ENCODE data around the gene DISP2. TPM values are rescaled to one million over a fixed set of nuclear protein-coding genes. Genes with fewer than 3 reads are reported as not detected.

Gene DISP2
- total RNA-seq, 1 donor from 2014 or later, result 0.28 TPM

DNA sequence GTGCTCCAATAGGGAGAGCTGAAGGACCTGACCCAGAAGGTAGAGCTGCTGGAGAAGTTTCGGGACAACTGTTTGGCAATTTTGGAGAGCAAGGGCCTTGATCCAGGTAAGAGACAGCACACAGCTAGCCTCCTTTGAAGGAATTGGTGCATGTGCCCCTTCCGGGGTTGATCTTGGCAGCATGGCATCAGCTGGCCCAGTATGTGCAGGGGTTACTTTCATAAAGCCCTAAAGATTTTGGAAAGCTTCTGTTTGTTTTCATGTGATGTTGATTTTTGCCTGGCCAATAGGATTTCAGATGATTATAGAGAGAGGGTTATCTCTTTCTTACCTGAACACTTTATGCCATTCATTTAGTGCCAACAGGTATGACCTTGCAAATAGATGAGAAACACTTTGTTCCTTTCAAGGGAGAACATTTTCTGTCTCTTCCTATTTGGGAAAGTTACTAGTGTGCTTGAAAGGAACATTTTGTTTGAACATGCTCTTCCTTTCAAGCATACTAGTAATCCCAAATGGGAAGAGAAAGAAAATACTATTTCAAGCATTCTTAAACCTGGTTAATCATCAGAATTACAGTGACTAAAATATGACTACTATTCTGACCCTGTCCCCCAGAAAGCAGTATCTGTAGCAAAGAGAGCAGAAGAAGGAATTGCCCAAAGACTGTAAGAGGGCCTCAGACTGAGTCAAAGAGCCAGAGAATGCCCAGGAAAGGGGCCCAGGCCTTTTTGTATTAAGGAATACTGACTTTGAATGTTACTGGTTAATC, 32.0 kb downstream of the DISP2 start:
- ATAC-seq, result no peak

DNA sequence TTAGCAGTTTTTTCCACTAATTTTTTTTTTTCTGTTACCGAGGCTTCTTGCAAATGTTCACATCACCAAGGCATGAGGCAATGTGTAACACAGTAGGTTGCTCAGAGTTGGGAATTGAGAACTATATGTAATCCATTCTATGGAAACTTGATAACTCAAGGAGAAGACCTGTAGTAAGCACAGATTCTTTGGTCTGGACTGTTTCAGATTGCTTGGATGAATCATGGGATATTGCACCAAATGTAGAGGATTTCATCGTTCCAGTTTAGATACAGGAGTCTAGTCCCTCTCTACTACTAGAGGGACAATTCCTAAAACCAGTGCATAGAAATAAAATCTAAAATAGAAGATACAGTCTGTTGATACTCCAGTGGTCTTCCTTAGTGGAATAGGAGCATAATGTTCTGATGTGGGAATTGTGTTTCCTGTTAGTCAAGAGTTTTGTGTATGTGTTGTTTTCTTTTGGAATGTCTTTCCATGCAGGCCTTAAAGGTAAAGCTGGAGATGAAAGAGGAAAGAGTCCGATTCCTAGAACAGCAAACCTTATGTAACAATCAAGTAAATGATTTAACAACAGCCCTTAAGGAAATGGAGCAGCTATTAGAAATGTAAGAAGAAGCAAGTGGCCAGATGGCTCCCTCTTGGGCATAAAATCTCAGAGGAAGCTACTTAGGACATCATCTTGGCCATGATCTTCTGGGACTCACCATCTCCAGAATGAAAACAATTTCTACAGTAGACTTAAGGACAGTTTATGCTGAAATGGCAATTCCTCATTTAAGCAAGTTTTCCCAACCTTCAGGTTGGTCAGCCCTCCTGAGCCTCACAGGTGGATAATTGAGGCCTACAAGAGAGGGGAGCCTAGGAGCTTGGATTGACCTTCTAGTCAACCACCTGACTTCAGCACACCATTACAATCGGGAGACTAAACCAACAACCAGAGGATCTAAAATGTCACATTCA, 35.2 kb downstream of the DISP2 start:
- ATAC-seq, result no peak

DNA sequence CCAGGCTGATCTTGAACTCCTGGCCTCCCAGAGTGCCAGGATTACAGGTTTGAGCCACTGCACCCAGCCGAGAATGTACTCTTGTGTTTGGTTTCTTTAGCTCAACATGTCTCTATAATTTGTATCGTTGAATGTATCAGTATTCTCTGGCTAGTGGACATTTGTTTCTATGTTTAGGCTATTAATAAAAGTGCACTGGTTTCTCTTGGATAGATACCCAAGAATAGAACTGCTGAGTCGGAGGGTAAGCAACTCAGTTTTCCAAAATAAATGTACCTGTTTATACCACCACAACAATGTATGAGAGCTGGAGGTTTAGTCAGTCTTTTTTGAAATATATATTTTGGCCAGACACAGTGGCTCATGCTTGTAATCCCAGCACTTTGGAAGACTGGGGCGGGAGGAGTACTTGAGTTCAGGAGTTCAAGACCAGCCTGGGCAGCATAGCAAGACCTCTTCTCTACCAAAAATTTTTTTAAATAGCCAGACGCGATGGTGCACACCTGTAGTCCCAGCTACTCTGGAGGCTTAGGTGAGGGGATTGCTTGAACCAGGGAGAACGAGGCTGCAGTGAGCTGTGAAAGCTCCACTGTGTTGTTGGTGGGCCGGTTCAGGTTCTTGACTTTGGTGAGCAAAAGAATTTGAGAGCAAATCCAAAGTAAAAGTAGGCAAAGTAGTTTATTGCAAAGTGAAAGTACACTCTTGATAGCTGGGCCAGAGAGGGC, 39.8 kb downstream of the DISP2 start:
- ATAC-seq, result no peak

DNA sequence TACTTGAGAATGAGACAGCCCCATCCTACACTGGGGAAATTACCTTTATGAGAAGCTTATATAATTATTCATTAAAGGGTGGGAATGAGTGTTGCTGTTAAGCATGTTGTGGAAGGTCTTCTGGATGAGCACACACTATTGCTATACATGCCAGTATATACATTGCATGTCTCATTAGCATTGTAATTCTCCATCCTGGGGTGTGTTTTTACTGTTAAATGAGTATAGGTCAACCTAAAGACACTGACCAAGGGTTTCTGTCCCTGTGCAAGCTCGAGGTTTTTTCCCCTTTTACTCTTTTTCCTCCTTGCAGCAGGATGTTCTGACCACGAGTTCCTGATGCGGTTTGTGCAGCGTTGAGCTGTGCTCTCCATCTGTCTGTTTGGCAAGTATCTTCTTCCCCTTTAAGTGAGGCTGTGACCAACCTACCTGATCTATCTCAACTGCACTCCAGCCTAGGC, 40.4 kb downstream of the DISP2 start:
- peak; percentile 49 for ATAC-seq

DNA sequence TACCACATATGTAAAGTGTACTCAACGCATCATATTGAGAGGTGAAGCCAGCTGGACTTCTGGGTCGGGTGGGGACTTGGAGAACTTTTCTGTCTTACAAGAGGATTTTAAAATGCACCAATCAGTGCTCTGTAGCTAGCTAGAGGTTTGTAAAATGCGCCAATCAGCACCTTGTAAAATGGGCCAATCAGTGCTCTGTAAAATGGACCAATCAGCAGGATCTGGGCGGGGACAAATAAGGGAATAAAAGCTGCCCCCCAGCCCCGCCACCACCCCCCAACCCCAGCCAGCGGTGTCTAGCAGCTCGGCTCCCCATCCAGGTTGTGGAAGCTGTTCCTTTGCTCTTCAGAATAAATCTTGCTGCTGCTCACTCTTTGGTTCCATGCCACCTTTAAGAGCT, 41.4 kb downstream of the DISP2 start:
- no peak for ATAC-seq

DNA sequence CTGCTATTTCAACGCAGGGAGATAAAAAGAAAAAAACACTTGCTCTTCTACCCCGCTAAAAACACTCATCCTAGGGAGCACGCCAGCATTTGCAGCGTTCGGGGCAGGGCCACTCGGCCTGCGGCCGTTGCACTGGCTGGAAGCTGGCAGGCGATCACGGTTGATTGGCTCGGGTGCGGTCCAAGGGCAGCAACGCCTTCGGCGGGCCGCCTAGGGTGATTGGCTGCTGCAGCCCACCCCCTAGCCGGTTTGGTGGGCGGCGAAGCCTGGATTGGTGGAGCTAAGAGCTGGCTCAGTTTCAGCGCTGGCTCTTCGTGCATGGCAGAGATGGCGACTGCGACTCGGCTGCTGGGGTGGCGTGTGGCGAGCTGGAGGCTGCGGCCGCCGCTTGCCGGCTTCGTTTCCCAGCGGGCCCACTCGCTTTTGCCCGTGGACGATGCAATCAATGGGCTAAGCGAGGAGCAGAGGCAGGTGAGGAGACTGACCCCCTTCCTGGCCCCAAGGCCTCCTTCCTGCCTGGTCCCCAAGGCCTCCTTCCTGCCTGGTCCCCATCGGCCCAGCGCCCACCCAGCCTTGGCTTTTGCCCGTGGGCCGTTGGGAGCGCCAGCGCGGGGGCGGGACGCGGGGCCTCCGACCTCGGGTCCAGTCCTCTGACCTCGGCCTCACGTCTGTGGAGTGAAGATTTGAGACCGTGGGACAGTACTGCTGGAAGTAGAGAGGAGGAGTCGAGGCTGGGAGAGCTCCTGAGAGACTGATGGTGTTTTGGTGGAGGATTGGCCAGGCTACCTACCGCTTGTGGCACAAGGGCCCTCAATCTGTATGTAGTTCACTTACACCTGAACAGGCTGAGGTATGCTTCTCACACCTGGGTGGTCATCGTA, 47.7 kb downstream of the DISP2 start, which contains the start of gene IVD:
IVD (plus strand) TSS at position 295 of the 881 bp plus-strand sequence; CDS start at position 328, 33 bp downstream.
- peak; percentile 96 for ATAC-seq

DNA sequence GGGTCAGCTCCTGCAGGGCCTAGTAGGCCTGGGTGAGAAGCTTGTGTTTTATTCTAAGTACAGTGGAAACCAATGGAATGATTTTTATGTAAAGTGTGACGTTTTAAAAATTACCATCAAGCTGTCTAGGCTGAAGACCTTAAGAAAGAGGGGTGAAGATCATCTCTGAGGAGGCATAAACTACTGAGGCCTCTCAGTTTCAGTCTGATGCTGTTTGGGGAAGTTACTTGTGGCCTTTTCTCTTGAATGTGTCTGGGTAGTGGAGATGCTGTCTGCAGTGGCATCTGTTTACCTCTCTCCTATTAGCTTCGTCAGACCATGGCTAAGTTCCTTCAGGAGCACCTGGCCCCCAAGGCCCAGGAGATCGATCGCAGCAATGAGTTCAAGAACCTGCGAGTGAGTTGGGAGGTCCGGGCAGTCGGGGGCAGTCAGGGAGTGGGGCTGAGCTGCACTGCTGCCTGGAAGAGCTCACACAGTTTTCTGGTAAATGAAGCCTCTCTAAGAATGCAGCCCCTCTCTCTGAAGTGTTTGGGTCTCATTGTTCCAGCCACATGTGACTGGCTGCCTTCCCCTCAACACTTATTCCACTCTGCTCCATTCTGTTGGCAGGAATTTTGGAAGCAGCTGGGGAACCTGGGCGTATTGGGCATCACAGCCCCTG, 49.4 kb downstream of the DISP2 start:
- no peak for ATAC-seq

DNA sequence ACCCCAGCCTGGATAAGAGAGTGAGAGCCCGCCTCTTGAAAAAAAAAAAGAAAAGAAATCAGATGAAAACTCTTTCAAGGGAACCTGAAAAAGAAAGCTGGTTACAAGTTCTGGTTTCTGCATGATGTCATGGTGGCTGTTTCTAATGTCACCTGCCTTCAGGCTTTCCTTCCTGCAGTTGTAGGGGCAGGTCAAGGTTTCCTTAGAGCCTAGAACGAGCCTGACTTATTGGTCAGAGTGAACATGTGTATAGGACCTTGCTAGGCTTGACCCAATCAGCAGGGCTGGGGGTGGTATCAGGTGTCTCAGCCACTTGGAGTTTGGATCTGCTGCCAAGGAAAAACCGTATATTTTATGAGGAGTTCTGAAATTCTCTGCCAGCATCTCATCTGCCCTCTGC, 51.3 kb downstream of the DISP2 start:
- ATAC-seq, result no peak

DNA sequence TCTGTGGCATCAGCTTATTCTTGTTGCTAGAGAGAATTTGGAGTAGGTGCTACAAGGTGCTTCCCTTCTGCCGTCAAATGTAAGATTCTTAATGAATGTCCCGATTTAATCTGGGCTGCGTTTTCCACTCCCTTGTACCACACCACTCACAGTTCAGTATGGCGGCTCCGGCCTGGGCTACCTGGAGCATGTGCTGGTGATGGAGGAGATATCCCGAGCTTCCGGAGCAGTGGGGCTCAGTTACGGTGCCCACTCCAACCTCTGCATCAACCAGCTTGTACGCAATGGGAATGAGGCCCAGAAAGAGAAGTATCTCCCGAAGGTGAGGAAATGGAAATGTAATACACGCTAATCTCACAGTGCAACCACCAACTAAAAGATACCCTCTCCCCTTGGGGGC, 52.5 kb downstream of the DISP2 start:
- no peak for ATAC-seq

DNA sequence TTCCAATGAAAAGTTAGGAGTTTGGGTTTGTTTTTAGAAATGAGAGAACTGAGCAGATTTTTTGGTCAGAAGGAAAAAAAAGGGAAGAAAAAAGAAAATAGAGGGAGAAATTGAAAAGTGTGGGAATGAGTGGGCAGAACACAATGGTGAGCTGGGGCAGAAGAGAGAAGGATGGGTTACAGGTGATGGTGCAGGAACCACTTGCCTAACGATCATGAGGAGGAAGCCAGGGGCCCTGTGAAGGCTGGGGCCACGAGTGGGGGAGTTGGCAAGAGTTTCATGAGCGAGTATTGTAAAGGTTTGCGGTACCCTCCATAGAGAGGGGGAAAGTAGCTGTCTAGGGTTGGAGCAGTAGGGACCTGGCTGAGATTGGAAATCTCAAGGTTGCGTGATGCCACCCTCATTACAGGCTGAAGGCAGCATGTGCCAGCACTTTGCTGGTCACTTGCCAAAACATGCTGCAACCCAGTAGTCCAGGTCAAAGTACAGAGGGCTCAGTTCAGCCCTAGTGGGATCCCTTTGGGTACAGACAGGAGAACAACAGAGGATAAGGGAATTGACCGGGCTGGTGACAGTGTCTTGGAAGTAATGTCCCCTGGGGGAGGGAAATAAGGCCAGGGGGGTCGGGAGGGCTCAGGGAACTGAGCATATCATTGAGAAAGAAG, 54.2 kb downstream of the DISP2 start:
- no peak for ATAC-seq

DNA sequence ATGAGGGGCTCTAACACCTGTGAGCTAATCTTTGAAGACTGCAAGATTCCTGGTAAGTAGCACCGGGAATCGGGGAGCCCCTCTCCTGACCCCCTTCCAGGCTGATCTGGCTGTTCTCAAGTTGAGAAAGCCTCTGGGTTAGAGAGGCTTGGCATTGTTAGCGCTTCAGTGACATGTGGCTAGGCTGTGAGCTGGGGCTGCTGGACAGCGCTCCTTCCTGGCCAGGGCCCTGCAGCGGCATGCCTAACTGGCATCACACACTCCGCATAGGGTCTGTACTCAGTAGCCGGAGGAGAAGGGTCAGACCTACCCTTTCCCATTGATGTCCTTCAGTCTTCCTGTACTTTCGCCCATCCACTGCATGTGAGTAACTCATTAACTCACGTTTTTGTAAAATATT, 55.0 kb downstream of the DISP2 start:
- no peak for ATAC-seq

DNA sequence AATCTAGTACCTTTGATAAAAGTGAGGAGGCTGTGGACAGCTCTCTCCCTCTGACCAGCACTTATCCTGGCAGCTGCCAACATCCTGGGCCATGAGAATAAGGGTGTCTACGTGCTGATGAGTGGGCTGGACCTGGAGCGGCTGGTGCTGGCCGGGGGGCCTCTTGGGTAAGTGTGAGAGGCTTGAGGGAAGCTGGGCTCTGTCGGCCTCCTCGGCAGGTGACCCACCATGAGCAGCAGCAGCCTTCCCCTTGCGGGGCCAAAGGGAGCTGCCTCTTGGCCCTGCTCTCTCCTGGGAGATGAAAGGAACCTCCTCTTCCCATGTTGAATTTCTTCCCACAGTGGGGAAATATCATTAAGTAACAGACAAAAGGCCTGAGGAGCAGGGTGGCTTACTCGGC, 56.8 kb downstream of the DISP2 start:
- no peak for ATAC-seq

DNA sequence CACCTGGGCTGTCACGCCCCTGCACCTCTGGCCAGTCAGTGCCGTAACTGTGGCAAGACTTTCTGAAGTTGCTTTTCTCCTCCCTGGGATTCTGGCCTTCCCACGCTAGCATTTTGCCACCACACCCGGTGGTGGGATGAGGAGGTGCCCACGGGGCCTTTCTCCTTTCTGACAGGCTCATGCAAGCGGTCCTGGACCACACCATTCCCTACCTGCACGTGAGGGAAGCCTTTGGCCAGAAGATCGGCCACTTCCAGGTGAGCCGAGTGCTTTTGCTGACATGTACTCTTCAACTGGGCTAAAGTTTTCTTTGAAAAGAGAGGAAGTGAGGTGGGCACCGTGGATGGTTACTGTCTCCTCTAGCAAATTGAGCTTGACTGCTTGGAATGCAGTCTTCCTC, 57.2 kb downstream of the DISP2 start:
- ATAC-seq, result no peak

DNA sequence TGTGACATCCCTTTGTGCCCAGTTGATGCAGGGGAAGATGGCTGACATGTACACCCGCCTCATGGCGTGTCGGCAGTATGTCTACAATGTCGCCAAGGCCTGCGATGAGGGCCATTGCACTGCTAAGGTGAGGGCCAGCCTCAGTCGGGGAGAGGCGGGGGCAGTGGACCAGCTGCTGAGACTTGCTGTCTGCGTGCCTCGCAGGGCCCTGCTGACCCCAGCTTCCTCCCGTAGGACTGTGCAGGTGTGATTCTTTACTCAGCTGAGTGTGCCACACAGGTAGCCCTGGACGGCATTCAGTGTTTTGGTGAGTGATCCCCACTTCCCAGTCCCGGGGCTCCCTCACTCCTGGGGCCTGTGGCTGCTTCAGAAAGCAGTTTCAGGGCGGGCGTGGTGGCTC, 58.0 kb downstream of the DISP2 start:
- no peak for ATAC-seq

DNA sequence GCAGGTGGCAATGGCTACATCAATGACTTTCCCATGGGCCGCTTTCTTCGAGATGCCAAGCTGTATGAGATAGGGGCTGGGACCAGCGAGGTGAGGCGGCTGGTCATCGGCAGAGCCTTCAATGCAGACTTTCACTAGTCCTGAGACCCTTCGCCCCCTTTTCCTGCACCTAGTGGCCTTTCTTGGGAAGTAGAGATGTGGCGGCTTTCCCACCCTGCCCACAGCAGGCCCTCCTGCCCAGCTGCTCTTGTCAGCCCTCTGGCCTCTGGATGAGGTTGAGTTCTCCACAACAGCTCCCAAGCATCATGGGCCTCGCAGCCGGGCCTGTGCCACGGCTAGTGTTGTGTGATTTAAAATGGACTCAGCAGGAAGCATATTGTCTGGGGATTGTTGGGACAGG, 60.1 kb downstream of the DISP2 start:
- ATAC-seq, result no peak

DNA sequence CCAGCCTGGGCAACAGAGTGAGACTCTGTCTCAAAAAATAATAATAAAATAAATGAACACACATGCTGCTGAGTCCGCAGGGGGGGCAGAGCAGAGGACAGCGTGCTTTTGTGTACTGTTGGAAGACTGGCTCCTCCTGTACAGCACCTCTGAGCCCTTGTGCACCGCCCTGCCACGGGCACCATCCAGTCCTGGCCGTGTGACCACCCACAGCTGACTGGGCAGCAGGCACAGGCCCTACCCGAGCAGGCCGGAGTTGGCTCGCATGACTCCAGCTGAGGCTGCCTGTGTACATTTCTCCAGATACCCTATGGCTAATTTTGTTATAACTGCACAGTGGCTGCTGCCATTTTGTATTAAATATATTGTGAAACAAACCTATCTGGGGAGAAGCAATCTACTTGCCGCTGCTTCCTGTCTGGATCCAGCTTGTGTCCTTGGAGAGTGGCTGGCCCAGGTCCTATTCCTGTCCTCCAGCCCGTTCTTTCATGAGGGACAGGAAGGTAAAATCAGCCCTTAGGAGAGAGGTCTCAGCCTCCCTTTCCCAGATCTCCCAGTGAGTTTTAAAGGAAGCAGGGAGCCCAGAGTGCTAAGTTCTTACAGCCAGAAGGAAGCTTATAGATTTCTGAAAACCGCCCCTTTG, 62.2 kb downstream of the DISP2 start:
- peak; percentile 21 for ATAC-seq

DNA sequence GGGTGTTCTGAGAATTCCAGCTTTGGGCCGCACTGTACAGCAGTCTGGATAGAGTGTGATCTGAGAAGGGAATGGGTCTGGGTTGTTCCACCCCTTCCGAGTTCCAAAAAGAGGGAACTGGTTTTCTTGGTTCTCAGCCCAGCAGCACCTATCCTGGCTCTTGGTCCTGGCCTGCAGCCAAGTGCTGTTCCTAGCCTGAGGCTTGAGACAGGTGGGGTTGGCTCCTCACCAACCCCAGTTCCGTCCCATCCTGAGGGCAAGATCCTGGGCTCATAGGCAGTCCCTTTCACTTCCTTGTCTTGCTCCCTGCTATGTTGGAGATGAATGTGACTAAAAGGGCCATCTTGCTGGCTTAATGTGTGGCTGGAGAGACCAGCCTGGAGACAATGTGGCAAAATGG, 62.8 kb downstream of the DISP2 start:
- ATAC-seq, result peak; percentile 59

DNA sequence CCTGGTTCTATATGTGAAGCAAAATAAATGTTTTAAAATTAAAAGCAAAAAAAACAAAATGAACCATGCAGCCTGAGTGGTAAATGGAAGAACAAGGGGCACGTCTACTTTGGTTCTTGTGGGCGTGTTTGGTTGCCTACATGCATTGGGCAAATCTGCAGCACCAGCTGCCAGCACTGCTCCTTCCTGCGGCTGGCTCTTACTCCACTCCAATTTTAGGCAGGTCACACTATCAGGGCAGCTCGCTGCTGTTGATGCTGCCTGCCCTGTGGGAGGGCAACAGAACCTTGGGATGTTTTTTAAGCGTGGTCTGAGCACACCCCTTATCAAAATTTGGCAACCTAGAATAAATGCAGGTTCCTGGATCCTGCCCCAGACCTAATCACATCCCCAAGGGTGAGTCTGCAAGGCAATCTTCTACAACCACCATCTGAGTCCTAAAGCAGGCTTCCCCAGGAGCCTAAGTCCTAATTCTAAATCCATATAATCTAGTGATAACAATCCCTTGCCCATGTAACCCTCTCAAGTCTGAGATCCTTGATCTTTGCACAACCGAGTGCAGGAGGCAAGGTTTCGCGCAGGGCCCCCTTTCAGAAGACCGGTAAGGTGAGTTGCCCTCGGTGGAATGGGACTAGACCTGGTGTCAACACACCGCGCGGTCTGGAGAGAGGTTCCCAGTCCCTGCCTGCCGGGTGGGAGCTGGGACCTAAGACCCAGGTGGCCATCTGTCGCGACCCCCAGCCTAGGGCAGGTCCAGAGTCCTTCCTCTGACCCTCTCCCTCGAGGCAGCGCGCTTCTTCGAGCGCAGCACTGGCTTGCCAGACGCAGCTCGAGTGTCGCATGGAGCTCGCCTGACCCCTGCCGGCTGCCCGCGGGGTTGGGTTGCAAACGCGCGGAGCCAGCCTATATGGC, 63.5 kb downstream of the DISP2 start:
- ATAC-seq, result peak; percentile 88

Measured in esophagus mucosa (tissue), 1 donor.